ENCODE results near the gene ACTRT2.

ACTRT2 gene

DNA sequence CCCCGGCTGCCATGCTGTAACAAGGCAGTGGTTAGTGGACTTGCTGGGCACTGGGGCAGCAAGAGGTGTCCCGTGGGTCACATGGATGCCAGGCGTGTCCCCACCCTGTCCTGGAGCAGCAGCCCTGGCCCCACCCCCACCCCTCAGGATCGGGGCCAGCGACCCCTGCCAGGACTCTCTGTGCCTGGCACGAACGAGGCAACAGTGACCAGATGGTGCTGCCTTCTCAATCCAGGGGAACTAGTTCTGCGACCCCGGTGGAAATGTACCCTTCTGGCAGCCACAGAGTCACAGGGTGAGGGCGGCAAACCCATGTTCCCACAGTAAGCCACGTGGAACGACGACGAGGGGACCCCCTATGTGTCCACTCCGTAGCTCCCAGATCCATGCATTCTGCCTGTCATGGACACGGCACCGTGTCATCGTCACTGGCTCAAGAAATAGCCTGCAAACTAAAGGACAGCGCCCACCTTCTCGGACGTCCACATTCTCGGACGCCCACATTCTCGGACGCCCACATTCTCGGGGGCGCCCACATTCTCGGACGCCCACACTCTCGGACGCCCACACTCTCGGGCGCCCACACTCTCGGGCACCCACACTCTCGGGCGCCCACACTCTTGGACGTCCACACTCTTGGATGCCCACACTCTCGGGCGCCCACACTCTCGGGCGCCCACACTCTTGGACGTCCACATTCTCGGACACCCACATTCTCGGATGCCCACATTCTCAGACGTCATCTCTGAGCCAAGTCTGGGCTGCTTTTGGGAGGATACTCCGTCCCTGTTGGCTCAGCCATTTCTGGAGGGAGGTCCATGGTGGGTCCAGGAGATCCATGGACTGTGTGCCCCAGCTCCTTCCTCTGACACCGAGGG lies 19.6 kb upstream of the ACTRT2 start:
- in situ Hi-C loops (cut with MboI; ENCODE audit: low sequenced_read_pairs) = loop anchor here (10.0 kb wide), 1 partner anchor 423 kb away; no protein-coding TSS in a partner anchor

- in situ Hi-C loops (cut with MboI; ENCODE audit: low sequenced_read_pairs) = loop anchor here (10.0 kb wide), 1 partner anchor 422 kb away; no protein-coding TSS in a partner anchor
Observed at GRCh38 chr1:3002349-3003038, 18.8 kb upstream of the ACTRT2 start.

GRCh38 chr1:3003039-3003940 lies 18.0 kb upstream of the ACTRT2 start:
- in situ Hi-C loops (cut with MboI; ENCODE audit: low sequenced_read_pairs) = loop anchor here (10.0 kb wide), 1 partner anchor 422 kb away; no protein-coding TSS in a partner anchor

GRCh38 chr1:3003941-3004270 lies 17.4 kb upstream of the ACTRT2 start:
- in situ Hi-C loops (cut with MboI; ENCODE audit: low sequenced_read_pairs) = loop anchor here (10.0 kb wide), 1 partner anchor 421 kb away; no protein-coding TSS in a partner anchor

GRCh38 chr1:3004285-3005205 lies 16.7 kb upstream of the ACTRT2 start:
- in situ Hi-C loops (cut with MboI; ENCODE audit: low sequenced_read_pairs) = loop anchor here (10.0 kb wide), 1 partner anchor 420 kb away; no protein-coding TSS in a partner anchor

DNA sequence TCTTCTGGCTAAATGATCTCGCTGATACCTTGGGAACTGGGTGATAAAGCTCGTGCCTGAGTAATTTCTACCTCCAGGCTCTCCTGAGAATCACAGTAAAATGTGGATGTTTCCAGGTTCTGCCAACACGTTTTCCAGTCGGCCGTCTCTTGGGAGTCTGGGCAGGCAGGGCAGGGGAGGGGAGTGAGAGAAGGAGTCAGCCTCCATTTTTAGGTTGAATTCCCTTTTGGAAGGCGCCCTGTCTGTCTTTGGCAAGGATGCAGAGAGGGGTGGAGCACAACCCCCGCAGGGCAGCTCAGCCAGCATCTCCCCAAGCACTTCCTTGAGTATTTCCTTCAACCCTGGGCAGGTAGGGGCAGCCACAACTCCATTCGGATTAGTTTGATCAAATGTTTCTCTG lies 15.5 kb upstream of the ACTRT2 start:
- in situ Hi-C loops (cut with MboI; ENCODE audit: low sequenced_read_pairs) = loop anchor here (10.0 kb wide), 1 partner anchor 419 kb away; no protein-coding TSS in a partner anchor

DNA sequence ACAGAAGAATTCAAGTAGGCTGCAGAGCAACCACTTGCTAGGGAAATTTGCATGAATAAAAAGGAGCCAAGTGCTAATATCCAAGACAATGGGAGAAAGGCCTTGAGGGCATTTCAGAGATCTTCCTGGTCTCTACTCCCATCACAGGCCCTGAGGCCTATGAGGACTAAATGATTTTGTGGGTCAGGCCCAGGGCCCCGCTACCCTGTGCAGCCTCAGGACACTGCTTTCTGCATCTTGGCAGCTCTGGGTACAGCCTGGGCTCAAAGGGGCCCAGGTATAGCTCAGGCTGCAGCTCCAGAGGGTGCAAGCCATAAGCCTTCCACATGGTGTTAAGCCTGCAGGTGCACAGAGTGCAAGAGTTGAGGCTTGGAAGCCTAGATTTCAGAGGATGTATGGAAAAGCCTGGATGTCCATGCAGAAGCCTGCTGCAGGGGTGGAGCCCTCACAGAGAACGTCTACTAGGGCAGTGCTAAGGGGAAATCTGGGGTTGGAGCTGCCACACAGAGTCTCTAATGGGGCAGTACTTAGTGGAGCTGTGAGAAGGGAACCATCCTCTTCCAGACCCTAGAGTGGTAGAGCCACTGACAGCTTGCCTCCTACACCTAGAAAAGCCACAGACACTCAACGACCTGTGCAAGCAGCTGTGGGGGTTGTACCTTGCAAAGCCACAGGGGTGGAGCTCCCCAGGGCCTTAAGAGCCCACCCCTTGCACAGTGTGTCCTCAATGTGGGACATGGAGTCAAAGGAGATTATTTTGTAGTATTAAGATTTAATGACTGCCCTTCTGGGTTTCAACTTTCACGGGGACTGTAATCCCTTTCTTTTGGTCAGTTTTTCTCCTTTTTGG lies 13.7 kb upstream of the ACTRT2 start:
- in situ Hi-C loops (cut with MboI; ENCODE audit: low sequenced_read_pairs) = loop anchor here (10.0 kb wide), 1 partner anchor 417 kb away; no protein-coding TSS in a partner anchor

DNA sequence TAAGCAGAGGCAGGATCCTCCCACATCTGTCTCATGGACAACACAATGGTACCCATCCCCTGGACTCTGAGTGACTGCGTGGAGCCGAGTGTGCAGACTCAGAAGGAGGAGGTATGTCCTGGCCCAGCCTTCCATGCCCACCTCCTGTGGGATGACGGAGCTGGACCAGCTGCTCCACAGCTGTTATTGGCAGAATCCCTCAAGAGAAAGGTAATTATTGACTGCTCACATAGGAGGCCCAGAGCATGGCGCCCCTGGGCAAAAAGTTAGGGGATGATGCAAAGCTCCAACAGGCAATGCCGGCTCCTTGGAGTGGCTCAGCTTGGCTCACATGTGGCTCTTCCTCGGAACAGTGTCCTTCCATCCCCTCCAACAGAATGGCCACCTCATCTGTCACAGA lies 12.2 kb upstream of the ACTRT2 start:
- in situ Hi-C loops (cut with MboI; ENCODE audit: low sequenced_read_pairs) = loop anchor here (10.0 kb wide), 1 partner anchor 416 kb away; no protein-coding TSS in a partner anchor

- in situ Hi-C loops (cut with MboI; ENCODE audit: low sequenced_read_pairs) = loop anchor here (10.0 kb wide), 1 partner anchor 415 kb away; no protein-coding TSS in a partner anchor
Observed at GRCh38 chr1:3009556-3009955, 11.7 kb upstream of the ACTRT2 start.

DNA sequence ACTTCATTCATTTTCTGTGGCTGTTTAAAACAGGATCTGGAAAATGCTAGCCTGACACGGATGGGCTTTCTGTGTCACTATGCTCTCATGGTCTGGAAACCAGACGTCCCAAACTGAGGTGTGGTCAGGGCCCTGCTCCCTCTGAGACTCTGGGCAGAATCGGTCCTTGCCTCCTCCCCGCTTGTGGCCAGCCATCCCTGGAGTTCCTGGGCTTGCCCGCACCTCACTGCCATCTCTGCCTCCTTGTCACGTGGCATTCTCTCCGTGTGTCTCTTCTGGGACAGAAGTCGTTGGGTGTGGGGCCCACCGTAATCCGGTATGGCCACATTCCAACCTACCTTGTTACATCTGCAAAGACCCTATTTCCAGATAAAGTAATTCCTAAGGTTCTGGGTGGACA lies 10.1 kb upstream of the ACTRT2 start:
- in situ Hi-C loops (cut with MboI; ENCODE audit: low sequenced_read_pairs) = no loop called here

DNA sequence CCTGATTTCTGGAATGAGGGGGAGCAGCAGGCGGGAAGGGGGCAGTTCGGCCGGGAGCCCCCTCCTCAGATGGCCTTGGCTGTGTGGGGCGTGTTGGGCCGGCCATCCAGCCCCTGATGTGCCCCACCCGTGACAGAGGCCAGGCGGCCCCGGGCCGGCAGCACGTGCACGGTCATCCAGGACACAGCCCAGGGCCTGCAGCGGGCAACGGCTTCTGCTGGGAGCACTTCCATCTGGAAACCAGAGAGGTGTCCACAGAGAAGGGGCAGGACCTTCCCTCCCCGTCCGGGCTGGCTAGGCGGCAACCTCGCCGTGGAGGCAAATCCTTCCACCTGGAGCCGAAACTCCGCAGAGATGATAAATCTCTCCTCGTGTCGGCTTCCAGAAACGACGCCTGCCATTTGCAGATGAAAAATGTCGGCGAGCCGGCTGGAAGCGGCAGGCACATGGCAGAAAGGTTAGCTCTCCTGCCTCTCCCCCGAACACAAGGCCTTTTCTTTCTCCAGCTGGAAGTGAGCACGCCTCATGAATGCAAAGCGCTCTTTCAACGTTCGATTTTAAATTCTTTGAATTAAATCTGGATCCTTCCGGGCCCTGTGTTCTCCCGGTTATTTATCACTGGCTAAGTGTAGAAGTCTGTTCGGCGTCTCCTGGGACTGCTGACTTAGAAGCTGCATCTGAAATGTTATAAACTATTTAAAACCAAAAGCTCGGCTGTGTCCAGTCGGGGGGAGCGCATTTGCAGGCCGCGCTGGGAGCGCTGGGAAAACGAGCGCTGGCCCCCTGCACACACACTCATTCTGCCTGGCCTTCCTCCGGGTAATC lies 9.4 kb upstream of the ACTRT2 start:
- in situ Hi-C loops (cut with MboI; ENCODE audit: low sequenced_read_pairs) = no loop called here

DNA sequence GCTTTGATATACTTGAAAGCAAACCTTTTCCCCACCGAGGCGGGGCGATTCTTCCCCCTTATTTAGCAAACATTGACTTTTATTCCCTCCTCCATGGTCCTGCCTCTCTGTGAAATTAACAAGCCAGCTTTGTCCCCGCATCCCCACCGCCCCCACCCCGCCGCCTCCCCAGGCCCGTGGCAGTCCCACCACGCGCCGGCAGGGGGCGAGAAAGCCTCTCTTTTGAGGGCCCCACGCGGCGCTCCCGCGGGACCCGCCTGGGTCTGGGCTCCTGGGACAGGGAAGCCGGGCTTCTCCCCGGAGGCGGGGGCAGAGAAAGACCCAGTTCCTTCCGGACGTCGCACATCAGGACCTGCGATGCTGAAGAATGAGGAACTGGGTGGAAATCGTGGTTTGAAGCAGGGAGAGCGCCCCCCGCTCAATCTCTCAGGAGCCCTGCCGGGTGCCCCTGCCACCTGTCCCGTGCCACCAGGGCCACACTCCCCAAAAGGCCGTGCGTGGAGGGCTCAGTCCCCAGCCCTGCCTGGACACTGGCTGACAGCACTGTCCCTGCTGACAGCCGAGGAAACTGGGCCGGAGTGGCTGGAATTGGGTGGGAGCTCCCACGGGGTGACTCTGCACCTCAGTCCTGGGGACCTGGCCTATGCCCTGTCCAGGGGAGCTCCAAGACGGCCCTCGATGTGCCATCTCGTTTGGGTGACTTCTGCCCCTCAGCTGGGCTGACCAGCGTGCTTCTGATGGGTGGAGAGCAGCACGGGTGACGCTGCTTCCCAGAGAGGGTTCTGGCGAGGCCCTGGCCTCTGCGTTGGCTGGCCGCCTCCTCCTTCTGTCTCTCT lies 8.6 kb upstream of the ACTRT2 start:
- in situ Hi-C loops (cut with MboI; ENCODE audit: low sequenced_read_pairs) = no loop called here

GRCh38 chr1:3013371-3014049 lies 7.8 kb upstream of the ACTRT2 start:
- in situ Hi-C loops (cut with MboI; ENCODE audit: low sequenced_read_pairs) = no loop called here

DNA sequence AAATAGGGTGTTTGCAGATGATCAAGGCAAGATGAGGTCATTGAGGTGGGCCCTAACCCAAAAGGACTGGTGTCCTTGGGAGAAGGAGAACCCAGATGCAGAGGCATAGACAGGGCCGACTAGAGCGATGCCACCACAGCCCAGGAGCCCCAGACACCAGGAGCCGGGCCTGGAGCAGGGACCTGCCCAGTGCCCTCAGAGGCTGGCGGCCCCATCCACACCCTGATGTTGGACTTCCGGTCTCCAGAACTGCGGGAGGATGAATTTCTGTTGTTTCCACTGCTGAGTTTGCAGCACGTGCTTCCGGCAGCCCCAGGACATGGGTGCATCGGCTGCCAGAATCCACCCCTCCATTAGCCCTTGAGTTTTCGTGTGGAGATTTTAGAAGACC lies 7.2 kb upstream of the ACTRT2 start:
- in situ Hi-C loops (cut with MboI; ENCODE audit: low sequenced_read_pairs) = no loop called here

GRCh38 chr1:3014443-3015268 lies 6.6 kb upstream of the ACTRT2 start:
- in situ Hi-C loops (cut with MboI; ENCODE audit: low sequenced_read_pairs) = no loop called here

DNA sequence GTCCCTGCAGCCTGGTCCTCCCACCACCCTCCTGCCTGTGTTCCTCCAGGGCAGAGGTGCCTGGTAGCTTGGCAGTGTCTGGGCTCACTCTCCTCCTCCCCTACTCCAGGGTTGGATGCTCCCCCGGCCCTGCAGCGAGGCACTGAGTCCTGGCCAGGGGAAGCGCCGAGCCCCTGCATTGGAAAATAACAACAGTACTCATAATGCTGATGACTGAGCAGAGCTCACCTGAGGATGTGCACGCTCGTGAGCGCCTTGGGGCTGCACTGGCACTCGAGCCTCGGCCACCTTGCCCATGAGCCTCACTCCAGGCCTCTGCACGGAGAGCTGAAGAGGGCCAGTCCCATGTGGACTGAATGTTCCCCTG lies 6.0 kb upstream of the ACTRT2 start:
- in situ Hi-C loops (cut with MboI; ENCODE audit: low sequenced_read_pairs) = no loop called here
